Sigmoid colon (tissue), 7 donors: ENCODE data around the gene TMEM209. TPM values are rescaled to one million over a fixed set of nuclear protein-coding genes. Genes with fewer than 3 reads are reported as not detected.

Experiments used
- DNase-seq: peaks from one replicate; pipeline ENCODE4 v3.0.0-alpha.2; 2019
- H3K27ac ChIP-seq, 4 donors: fragments of 200-600 bp; sonication (generic); one replicate each; pipeline ENCODE4 v1.5.1; 2016 to 2019; ENCODE audit warnings: mild to moderate bottlenecking in 1 of 4
- H3K27me3 ChIP-seq, 3 donors: fragments of 200-600 bp; sonication (generic); one replicate each; pipeline ENCODE4 v1.5.1; 2019; ENCODE audit warnings: mild to moderate bottlenecking in 1 of 3
- H3K36me3 ChIP-seq, 4 donors: fragments of 200-600 bp; sonication (generic); one replicate each; pipeline ENCODE4 v1.5.1; 2016 to 2019
- H3K4me1 ChIP-seq, 4 donors: fragments of 200-600 bp; sonication (generic); one replicate each; pipeline ENCODE4 v1.5.1; 2017 to 2019
- H3K4me3 ChIP-seq, 4 donors: fragments of 200-600 bp; sonication (generic); one replicate each; pipeline ENCODE4 v1.5.1; 2017 to 2019; ENCODE audit warnings: mild to moderate bottlenecking in 2 of 4, moderate library complexity in 1 of 4
- H3K9me3 ChIP-seq, 4 donors: fragments of 200-600 bp in 3 of 4; sonication (generic) in 3 of 4; one replicate each; pipeline versions ENCODE4 v1.5.1 to v1.6.1; 2013 to 2019
- EP300 ChIP-seq, 4 donors: sonication (generic); formaldehyde crosslinking; IDR thresholded peaks; one replicate each; pipeline ENCODE4 v1.6.1; 2017; ENCODE audit warnings: antibody characterized with exemption in 4 of 4
- POLR2A ChIP-seq, 2 donors: fragments of 450-650 bp; IDR thresholded peaks; one replicate each; pipeline ENCODE4 v1.6.1; 2016; ENCODE audit warnings: antibody characterized with exemption in 2 of 2, mild to moderate bottlenecking in 2 of 2, moderate library complexity in 2 of 2
- POLR2AphosphoS5 ChIP-seq, 4 donors: sonication (generic); formaldehyde crosslinking; IDR thresholded peaks; one replicate each; pipeline ENCODE4 v1.6.1; 2017; ENCODE audit warnings: antibody characterized with exemption in 4 of 4
- WGBS, 2 donors: extraction: QIAGEN DNeasy Blood & Tissue Kit; methylation state at CpG; one replicate each; pipeline ENCODE4 v1.1.7; 2013; 5-methylcytosine and 5-hydroxymethylcytosine counted together
- intact Hi-C: fragments of 100-400 bp; cut with DNase I; formaldehyde crosslinking; loops from one replicate; pipeline ENCODE4 v1.15.1; 2023
- polyA plus RNA-seq, 3 donors: library from polyadenylated mRNA; stranded (reverse); fragments of 200-250 nt; gene quantifications; one replicate each; pipeline ENCODE4 v1.2.3, GENCODE V29; 2013
- total RNA-seq, 4 donors: library from RNA; depleted of rRNA; stranded (reverse); fragments of >200 nt; gene quantifications; one replicate each; pipeline ENCODE4 v1.1.0, GENCODE V29; 2016
- TF ChIP-seq, protein P1 (sequence below), 4 experiments: fragments of 450-650 bp in 3 of 4; fragments of 200-600 bp in 1 of 4; IDR thresholded peaks; one replicate each; pipeline ENCODE4 v1.5.1; 2016 to 2019; ENCODE audit warnings: antibody characterized with exemption in 4 of 4, mild to moderate bottlenecking in 3 of 4, moderate library complexity in 2 of 4
- donor health status: healthy with polysubstance abuse.
- donor health status: Bipolar disorder and iron deficiency.
- donor health status: healthy.

Gene TMEM209
- total and polyA plus RNA-seq, 7 donors = 3.0 to 9.9 (median 8.7) TPM

DNA sequence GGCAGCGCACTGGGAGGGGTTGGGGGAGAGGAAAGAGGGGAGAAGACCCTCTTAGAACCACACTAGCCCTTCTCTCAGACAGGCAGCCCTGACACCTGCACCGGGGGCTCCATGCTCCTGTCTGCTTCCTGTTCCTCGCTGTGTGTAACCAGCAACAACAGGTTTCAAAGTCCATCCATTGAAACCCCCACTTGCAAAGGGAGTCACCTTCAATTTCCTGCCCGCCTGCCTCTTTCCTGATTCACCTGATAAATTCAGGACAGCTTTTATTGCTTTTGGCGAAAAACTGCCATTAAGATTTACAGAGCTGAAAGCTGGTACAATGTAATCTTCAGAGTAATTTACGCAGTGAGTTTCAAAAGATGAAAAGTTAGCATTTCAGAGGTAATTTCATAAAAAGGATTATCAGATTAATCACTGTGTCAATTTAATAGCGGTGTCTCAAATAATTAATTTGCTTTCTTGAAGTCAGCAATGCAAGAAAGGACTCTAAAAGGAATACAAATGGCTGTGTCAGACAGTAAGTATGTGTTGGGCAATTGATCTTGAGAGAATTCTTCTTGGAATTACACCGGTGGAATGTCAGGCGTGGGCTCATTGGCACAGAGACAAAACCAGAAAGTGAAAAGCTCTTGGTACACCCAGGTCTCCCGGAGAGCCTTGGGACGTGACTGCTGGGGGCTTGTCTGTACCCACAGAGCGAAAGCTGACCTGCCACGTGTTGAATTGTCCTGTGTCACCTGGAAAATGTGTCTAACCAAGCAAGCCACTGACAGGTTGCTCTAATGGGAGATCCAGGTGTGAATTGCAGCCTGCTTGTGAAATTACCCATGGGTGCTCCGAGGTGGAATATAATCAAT, 60.7 kb downstream of the TMEM209 start:
- no peaks in the 10 kb centered on the region for H3K9me3 ChIP-seq
- no peak overlapping the region for H3K4me3 ChIP-seq
- WGBS, 2 donors = 20 to 56% methylated on average over 14 of the region's 14 CpGs
- intact Hi-C loops = no loop called here
- no peak for DNase-seq
- no peak overlapping the region for H3K27ac ChIP-seq
- no peaks in the 10 kb centered on the region for H3K27me3 ChIP-seq
- H3K4me1 ChIP-seq = peaks cover 0 to 19% (median 15%) of the 10 kb centered on the region in 4 donors
- no peaks in the 10 kb centered on the region for H3K36me3 ChIP-seq
- no peak for TF ChIP-seq POLR2A (IDR thresholded peaks at IDR 0.05)
- no peak for TF ChIP-seq EP300 (IDR thresholded peaks at IDR 0.05)
- TF ChIP-seq POLR2AphosphoS5 (IDR thresholded peaks at IDR 0.05) = no peak
- TF ChIP-seq, protein P1, sequence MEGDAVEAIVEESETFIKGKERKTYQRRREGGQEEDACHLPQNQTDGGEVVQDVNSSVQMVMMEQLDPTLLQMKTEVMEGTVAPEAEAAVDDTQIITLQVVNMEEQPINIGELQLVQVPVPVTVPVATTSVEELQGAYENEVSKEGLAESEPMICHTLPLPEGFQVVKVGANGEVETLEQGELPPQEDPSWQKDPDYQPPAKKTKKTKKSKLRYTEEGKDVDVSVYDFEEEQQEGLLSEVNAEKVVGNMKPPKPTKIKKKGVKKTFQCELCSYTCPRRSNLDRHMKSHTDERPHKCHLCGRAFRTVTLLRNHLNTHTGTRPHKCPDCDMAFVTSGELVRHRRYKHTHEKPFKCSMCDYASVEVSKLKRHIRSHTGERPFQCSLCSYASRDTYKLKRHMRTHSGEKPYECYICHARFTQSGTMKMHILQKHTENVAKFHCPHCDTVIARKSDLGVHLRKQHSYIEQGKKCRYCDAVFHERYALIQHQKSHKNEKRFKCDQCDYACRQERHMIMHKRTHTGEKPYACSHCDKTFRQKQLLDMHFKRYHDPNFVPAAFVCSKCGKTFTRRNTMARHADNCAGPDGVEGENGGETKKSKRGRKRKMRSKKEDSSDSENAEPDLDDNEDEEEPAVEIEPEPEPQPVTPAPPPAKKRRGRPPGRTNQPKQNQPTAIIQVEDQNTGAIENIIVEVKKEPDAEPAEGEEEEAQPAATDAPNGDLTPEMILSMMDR (IDR thresholded peaks at IDR 0.05) = no peak

DNA sequence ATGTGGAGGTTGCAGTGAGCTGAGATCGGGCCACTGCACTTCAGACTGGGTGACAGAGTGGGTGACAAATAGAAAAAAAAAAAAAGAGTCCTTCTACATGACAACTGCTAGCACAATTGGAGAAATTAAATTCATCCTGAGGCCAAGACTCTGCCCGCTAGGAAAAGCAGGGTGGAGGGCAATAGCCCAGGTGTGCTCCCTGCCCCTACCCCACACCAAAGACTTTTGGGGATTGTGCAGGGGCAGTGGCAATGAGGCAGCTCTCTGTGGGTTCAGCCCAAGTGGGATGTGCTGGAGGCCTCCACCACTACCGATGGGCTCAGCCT, 61.3 kb downstream of the TMEM209 start:
- DNase-seq = no peak
- WGBS, 2 donors = 62 to 72% methylated on average over 3 of the region's 3 CpGs
- Histone ChIP-seq H3K27me3 (no peaks in the 10 kb centered on the region), H3K9me3 (no peaks in the 10 kb centered on the region), H3K27ac (no peak overlapping the region), H3K4me3 (no peak overlapping the region), H3K4me1 (peaks cover 0 to 19% (median 15%) of the 10 kb centered on the region in 4 donors), H3K36me3 (no peaks in the 10 kb centered on the region)
- intact Hi-C loops = no loop called here
- TF ChIP-seq EP300 (IDR thresholded peaks at IDR 0.05) (no peak), POLR2A (IDR thresholded peaks at IDR 0.05) (no peak), POLR2AphosphoS5 (IDR thresholded peaks at IDR 0.05) (no peak)
- TF ChIP-seq, protein P1 (IDR thresholded peaks at IDR 0.05) = no peak

DNA sequence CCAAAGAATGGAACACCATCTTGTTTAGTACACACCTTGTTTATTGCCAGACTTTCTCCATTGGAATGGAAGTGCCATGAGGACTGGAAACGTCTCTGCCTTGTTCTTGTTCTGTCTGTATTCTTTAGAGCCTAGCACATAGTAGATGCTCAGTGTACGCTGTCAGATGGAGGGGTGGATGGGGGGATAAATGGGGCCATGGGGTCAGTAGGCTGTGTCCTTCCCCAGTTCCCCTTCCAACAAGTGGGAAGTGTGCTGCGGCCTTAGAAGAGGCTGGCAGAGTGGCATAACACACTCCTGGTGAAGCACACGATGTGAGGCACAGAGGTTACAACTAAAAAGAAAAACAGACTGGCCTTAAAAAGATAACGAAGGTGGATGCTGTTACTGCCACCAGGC, 61.9 kb downstream of the TMEM209 start:
- Histone ChIP-seq H3K4me1 (peaks cover 0 to 19% (median 15%) of the 10 kb centered on the region in 4 donors), H3K27ac (no peak overlapping the region), H3K27me3 (no peaks in the 10 kb centered on the region), H3K9me3 (no peaks in the 10 kb centered on the region), H3K4me3 (no peak overlapping the region), H3K36me3 (no peaks in the 10 kb centered on the region)
- intact Hi-C loops = no loop called here
- no peak for DNase-seq
- 93 to 96% methylated on average over 5 of the region's 5 CpGs for WGBS, 2 donors
- TF ChIP-seq, protein P1 (IDR thresholded peaks at IDR 0.05) = no peak
- TF ChIP-seq POLR2AphosphoS5 (IDR thresholded peaks at IDR 0.05) (no peak), EP300 (IDR thresholded peaks at IDR 0.05) (no peak), POLR2A (IDR thresholded peaks at IDR 0.05) (no peak)

DNA sequence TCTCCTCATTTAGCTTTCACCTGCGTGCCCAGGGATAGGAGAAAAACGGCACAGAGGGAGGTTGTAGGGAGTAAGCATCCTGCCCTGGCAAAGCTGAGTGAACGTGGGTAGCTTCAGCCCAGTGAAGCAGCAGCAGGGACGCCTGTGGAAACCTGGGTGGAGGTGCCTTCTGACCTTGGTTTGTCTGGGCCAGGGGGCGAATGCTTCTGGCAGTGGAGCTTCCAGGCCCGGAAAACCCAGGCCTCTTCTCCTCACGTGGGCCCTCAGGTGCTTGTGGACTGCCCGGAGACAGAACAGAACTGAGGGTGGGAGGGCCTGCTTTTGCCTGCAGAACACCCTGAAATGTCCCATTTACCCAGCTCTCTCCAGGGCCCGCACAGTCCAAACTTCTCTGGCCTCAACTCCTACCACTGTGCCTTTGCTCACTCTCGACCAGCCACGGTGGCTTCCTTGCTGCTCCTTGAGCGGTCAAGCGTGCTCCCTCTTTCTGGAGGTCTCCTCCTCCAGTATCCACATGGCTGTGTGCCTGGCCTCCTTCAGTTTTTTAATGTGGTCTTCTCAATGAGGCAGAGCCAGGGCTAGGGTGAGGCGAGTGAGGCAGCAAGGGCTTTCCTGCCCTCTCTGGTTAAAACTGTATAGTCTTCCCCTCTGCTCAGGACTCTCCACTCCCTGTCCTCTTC, 62.4 kb downstream of the TMEM209 start:
- Histone ChIP-seq H3K4me1 (peaks cover 0 to 19% (median 15%) of the 10 kb centered on the region in 4 donors), H3K36me3 (no peaks in the 10 kb centered on the region), H3K27ac (no peak overlapping the region), H3K4me3 (no peak overlapping the region), H3K9me3 (no peaks in the 10 kb centered on the region), H3K27me3 (no peaks in the 10 kb centered on the region)
- TF ChIP-seq, protein P1 (IDR thresholded peaks at IDR 0.05) = no peak
- no peak for TF ChIP-seq POLR2A (IDR thresholded peaks at IDR 0.05)
- TF ChIP-seq EP300 (IDR thresholded peaks at IDR 0.05) = no peak
- no peak for TF ChIP-seq POLR2AphosphoS5 (IDR thresholded peaks at IDR 0.05)
- DNase-seq = no peak
- intact Hi-C loops = no loop called here
- WGBS, 2 donors = 76 to 84% methylated on average over 14 of the region's 14 CpGs
